Ascending aorta (tissue), 2 donors: ENCODE measurements around the gene GIMAP7. TPM values are rescaled to one million over a fixed set of nuclear protein-coding genes. Genes with fewer than 3 reads are reported as not detected.
A peak's percentile ranks its signal among the peaks of the same experiment; 100 is the strongest.
"Not testable (repeated sequence)": the region's sequence is repeated elsewhere in the genome, so short reads cannot be mapped to it uniquely, and the experiment has no call there.

Experiments
- DNase-seq, 2 donors: peaks; one replicate each; pipeline ENCODE4 v3.0.0-alpha.2; 2019; ENCODE audit warnings: low spot score in 2 of 2
- H3K27ac ChIP-seq, 2 donors: fragments of 200-600 bp; sonication (generic); one replicate each; pipeline ENCODE4 v1.5.1; 2016 to 2017; ENCODE audit warnings: mild to moderate bottlenecking in 1 of 2
- H3K27me3 ChIP-seq: fragments of 200-600 bp; sonication (generic); one replicate; pipeline ENCODE4 v1.5.1; 2017
- H3K36me3 ChIP-seq, 2 donors: fragments of 200-600 bp; sonication (generic); one replicate each; pipeline ENCODE4 v1.5.1; 2016
- H3K4me1 ChIP-seq, 2 donors: fragments of 200-600 bp; sonication (generic); one replicate each; pipeline ENCODE4 v1.5.1; 2016 to 2017; ENCODE audit warnings: mild to moderate bottlenecking in 1 of 2
- H3K4me3 ChIP-seq, 2 donors: fragments of 200-600 bp; sonication (generic); one replicate each; pipeline ENCODE4 v1.5.1; 2016 to 2017; ENCODE audit warnings: mild to moderate bottlenecking in 1 of 2
- H3K9me3 ChIP-seq, 2 donors: fragments of 200-600 bp; sonication (generic); one replicate each; pipeline ENCODE4 v1.5.1; 2016
- intact Hi-C: fragments of 100-400 bp; cut with DNase I; formaldehyde crosslinking; loops from one replicate; pipeline ENCODE4 v1.15.1; 2023
- total RNA-seq: library from RNA; depleted of rRNA; stranded (reverse); fragments of >200 nt; gene quantifications from one replicate; pipeline ENCODE4 v1.1.0, GENCODE V29; 2016
- TF ChIP-seq, protein P1 (sequence below), 3 experiments: fragments of 200-600 bp in 2 of 3; fragments of 450-650 bp in 1 of 3; sonication (generic) in 2 of 3; IDR thresholded peaks; one replicate each; pipeline ENCODE4 v1.5.1; 2016 to 2019; ENCODE audit warnings: antibody characterized with exemption in 3 of 3, mild to moderate bottlenecking in 1 of 3, moderate library complexity in 1 of 3

Gene GIMAP7
- total RNA-seq, 1 donor from 2014 or later, result 9.4 TPM

DNA sequence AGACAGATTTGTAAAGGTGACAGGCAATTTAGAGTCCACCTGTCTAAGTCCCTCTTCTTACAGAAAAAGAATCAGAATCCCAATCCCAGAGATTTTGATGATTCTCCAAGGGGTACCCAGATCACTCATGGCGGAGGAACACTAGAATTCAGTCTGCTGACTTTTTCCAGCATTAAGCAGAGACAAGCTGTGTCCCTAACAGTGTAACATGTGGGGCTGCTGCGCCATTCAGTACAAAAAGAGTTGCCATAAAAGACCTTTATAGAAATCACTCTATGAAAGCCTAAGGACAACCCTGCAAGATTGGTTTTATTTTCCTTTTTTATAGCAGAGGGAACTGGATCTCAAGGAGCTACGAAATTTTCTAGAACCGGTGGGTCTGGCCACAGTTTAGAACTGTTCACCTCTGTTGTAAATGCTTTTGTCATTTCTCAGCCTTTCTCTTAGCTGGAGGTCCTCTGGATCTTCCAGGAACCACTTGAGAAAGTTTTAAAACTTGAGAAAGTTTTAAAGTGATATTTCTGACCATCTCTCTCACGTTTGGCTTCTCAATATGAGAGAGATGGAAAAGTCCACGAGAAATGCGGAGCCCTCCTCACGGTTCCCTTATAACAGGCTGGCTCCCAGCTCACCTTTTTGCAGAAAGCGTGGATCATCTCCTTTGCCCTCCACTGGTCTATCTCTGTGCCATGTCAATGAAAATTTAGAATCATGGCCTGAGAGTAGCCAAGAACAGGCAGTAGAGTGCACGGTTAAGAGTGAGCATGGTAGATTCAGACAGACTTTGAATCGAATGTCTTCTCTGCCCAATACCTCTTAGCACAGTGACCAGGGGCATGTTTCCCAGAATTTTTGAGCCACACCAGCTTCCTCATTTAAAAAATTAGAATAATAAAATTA lies 826 bp downstream of the GIMAP7 start:
- no peaks in the 10 kb centered on the region for H3K4me1 ChIP-seq
- H3K27me3 ChIP-seq, result no peaks in the 10 kb centered on the region
- TF ChIP-seq, protein P1, sequence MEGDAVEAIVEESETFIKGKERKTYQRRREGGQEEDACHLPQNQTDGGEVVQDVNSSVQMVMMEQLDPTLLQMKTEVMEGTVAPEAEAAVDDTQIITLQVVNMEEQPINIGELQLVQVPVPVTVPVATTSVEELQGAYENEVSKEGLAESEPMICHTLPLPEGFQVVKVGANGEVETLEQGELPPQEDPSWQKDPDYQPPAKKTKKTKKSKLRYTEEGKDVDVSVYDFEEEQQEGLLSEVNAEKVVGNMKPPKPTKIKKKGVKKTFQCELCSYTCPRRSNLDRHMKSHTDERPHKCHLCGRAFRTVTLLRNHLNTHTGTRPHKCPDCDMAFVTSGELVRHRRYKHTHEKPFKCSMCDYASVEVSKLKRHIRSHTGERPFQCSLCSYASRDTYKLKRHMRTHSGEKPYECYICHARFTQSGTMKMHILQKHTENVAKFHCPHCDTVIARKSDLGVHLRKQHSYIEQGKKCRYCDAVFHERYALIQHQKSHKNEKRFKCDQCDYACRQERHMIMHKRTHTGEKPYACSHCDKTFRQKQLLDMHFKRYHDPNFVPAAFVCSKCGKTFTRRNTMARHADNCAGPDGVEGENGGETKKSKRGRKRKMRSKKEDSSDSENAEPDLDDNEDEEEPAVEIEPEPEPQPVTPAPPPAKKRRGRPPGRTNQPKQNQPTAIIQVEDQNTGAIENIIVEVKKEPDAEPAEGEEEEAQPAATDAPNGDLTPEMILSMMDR (IDR thresholded peaks at IDR 0.05), result no peak
- no peak for DNase-seq
- H3K9me3 ChIP-seq, result no peaks in the 10 kb centered on the region
- peak overlapping the region; percentile 36 to 58 for H3K4me3 ChIP-seq
- H3K36me3 ChIP-seq, result no peaks in the 10 kb centered on the region
- intact Hi-C loops, result no loop called here
- peak overlapping the region; percentile 6 to 7 for H3K27ac ChIP-seq

DNA sequence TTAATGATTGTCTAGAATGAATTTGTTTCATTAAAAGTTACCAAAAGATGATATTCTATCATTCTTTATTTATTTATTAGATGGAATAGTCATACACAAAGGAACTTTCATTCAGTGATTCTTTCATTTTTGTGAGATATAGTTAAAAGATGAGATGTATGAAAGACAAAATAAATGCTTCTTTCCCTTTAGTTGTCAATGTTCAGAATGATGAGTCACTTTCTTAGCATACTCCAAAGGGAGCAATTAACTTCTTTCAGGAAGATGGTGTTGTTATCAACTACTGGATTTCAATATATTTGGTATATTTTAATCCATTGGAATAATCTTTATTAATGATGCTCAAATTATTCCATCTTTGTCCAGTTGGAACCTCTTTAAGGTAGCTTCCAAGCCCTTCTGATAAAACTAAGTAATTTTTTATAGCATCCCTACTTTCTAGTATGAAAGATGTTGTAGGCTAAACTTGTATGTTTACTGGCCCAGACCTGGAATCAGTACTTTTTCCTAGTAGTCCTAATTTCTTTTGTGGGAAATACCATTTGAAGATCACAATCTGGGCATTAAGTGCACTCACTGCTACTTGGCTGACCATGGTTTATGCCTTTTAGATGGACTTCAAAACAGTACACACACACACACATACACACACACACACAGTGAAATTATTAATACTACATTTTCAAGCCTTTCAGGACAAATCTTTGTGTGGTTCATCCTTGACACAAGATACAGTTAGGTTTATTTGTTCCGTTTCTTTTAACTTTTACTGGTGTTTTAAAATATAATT lies 2.5 kb downstream of the GIMAP7 start:
- H3K27ac ChIP-seq, result peak overlapping the region in 1 of 2 donors; percentile 7
- intact Hi-C loops, result no loop called here
- no peaks in the 10 kb centered on the region for H3K9me3 ChIP-seq
- TF ChIP-seq, protein P1 (IDR thresholded peaks at IDR 0.05), result no peak
- H3K4me3 ChIP-seq, result peak overlapping the region; percentile 21 to 58
- no peaks in the 10 kb centered on the region for H3K4me1 ChIP-seq
- H3K27me3 ChIP-seq, result no peaks in the 10 kb centered on the region
- H3K36me3 ChIP-seq, result no peaks in the 10 kb centered on the region
- no peak for DNase-seq

DNA sequence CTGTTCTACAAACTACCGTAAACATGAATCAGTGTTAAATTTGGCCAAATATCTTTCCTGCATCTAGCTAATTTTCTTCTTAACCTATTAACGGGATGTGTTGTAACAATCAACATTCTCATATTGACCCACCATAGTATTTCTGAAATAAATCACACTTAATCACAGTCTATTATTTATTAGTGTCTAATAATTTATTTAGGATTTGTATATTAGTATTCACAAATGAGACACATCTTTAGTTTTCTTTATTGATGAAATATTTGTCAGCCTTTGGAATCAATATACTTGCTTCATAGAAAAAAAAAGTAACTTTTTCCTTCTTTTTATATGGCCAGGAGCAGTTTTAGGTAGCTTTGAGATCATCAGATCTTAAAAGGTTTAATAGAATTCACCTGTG lies 4.6 kb downstream of the GIMAP7 start:
- intact Hi-C loops, result no loop called here
- Histone ChIP-seq H3K27ac (no peak overlapping the region), H3K4me3 (peak overlapping the region in 1 of 2 donors; percentile 26)

DNA sequence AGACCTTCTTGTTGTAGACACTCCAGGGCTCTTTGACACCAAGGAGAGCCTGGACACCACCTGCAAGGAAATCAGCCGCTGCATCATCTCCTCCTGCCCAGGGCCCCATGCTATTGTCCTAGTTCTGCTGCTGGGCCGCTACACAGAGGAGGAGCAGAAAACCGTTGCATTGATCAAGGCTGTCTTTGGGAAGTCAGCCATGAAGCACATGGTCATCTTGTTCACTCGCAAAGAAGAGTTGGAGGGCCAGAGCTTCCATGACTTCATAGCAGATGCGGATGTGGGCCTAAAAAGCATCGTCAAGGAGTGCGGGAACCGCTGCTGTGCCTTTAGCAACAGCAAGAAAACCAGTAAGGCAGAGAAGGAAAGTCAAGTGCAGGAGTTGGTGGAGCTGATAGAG lies 5.5 kb downstream of the GIMAP7 start:
- TF ChIP-seq, protein P1 (IDR thresholded peaks at IDR 0.05), result no peak
- Histone ChIP-seq H3K36me3 (no peaks in the 10 kb centered on the region), H3K27ac (no peak overlapping the region), H3K4me1 (no peaks in the 10 kb centered on the region), H3K9me3 (no peaks in the 10 kb centered on the region), H3K4me3 (no peak overlapping the region), H3K27me3 (no peaks in the 10 kb centered on the region)
- no peak for DNase-seq
- intact Hi-C loops, result no loop called here

More for the DNA sequence above, 4.6 kb downstream of the GIMAP7 start:
- Histone ChIP-seq H3K36me3 (no peaks in the 10 kb centered on the region), H3K9me3 (no peaks in the 10 kb centered on the region), H3K4me1 (no peaks in the 10 kb centered on the region), H3K27me3 (no peaks in the 10 kb centered on the region)
- TF ChIP-seq, protein P1 (IDR thresholded peaks at IDR 0.05), result no peak
- no peak for DNase-seq

DNA sequence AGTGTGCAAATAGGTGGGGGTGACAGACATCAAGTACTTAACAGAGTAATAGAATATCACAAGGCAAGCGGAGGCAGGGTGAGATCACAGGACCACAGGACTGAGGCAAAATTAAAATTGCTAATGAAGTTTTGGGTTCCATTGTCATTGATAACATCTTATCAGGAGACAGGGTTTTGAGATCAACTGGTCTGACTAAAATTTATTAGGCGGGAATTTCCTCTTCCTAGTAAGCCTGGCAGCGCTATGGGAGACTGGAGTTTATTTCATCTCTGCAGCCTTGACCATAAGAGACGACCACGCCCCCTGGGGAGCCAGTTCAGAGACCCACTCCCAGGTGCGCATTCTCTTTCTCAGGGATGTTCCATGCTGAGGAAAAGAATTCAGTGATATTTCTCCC lies 8.3 kb downstream of the GIMAP7 start:
- intact Hi-C loops, H3K36me3 ChIP-seq, H3K4me1 ChIP-seq, H3K9me3 ChIP-seq, H3K27ac ChIP-seq, DNase-seq, H3K4me3 ChIP-seq, H3K27me3 ChIP-seq: not testable (repeated sequence)

DNA sequence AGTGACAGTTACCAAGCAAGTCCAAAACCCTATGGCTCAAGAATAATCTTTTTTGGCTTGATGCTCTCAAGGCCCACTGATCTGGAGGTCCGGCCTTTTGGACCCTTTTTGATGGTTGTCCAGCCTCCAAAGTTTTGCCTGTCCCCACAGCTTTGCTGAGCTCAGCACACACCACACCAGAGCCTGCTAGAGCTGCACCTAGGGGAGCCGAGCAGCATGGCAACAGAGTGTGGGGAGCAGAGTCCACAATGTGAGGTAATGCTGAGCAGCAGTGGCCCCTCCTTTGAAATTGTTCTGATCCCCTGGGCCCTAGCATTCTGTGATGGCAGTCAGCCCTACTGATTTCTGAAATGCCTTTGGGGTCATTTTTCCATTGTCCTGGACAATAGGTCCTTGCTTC lies 9.3 kb downstream of the GIMAP7 start:
- H3K4me3 ChIP-seq, result no peak overlapping the region
- no peak for DNase-seq
- TF ChIP-seq, protein P1 (IDR thresholded peaks at IDR 0.05), result no peak
- no peaks in the 10 kb centered on the region for H3K27me3 ChIP-seq
- intact Hi-C loops, result no loop called here
- H3K27ac ChIP-seq, result no peak overlapping the region
- H3K9me3 ChIP-seq, result no peaks in the 10 kb centered on the region
- H3K36me3 ChIP-seq, result no peaks in the 10 kb centered on the region
- H3K4me1 ChIP-seq, result no peaks in the 10 kb centered on the region
